IPS-18c (cell line): ENCODE measurements around the gene FAM167B.
"Not testable (repeated sequence)": the region's sequence is repeated elsewhere in the genome, so short reads cannot be mapped to it uniquely, and the experiment has no call there.

Experiments used
- H3K4me3 ChIP-seq: 2 replicates; pipeline ENCODE4 v1.7.0; 2013; ENCODE audit warnings: low read depth, mild to moderate bottlenecking, low read length, moderate library complexity; ENCODE audit not compliant: insufficient read depth
- H3K9me3 ChIP-seq: one replicate; pipeline ENCODE4 v1.6.1; 2013; ENCODE audit warnings: mild to moderate bottlenecking, low read length, moderate library complexity; ENCODE audit not compliant: control insufficient read depth, insufficient read depth

The FAM167B gene

GRCh38 chr1:32274646-32275340 is 27.8 kb downstream of the FAM167B start:
- Histone ChIP-seq H3K4me3 (peak overlapping the region; percentile 32), H3K9me3 (no peaks in the 10 kb centered on the region)

DNA sequence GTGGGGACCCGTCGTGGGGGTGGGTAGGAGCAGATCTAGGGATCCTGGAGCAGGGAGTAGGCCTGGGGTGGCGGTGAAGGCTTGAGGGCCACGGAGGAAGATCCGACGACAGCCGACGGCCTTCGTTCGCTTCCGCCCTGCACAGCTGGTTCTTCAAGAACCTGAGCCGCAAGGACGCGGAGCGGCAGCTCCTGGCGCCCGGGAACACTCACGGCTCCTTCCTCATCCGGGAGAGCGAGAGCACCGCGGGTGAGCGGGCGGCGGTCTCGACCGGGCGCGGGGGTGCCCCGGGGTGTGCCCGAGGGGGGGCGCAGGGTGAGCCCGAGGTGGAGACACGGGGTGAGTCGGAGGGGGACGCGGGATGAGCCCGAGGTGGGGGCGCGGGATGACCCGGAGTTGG is 28.4 kb downstream of the FAM167B start:
- Histone ChIP-seq H3K9me3 (no peaks in the 10 kb centered on the region), H3K4me3 (peak overlapping the region; percentile 28)

DNA sequence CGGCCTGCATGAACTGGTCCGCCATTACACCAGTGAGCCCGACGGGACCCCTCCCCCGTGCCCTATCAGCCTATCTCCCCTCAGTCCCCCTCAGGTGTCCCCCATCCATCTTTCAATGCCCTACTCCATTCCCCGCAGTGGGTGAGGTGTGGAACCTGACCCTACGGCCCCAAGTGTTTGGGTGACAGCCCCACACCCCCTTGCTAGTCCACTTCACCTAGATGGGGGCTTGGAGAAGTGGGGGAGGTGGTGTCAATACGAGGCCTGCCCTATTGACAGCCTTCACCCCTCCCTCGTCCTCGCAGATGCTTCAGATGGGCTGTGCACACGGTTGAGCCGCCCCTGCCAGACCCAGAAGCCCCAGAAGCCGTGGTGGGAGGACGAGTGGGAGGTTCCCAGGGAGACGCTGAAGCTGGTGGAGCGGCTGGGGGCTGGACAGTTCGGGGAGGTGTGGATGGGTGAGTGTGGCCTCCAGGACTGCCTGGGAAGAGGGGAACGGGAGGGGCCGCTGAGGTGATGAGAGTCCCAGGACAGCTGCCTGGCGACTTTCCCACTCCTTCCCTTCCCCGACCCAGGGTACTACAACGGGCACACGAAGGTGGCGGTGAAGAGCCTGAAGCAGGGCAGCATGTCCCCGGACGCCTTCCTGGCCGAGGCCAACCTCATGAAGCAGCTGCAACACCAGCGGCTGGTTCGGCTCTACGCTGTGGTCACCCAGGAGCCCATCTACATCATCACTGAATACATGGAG is 29.2 kb downstream of the FAM167B start:
- no peak overlapping the region for H3K4me3 ChIP-seq
- no peaks in the 10 kb centered on the region for H3K9me3 ChIP-seq

DNA sequence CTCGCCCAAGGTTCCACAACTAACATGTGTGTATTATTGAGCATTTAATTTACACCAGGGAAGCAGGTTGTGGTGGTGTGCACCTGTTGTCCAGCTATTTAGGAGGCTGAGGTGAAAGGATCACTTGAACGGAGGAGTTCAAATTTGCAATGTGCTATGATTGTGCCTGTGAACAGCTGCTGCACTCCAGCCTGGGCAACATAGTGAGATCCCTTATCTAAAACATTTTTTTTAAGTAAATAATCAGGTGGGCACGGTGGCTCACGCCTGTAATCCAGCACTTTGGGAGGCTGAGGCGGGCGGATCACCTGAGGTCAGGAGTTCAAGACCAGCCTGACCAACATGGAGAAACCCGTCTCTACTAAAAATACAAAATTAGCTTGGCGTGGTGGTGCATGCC is 37.8 kb downstream of the FAM167B start:
- H3K9me3 ChIP-seq, H3K4me3 ChIP-seq: not testable (repeated sequence)

DNA sequence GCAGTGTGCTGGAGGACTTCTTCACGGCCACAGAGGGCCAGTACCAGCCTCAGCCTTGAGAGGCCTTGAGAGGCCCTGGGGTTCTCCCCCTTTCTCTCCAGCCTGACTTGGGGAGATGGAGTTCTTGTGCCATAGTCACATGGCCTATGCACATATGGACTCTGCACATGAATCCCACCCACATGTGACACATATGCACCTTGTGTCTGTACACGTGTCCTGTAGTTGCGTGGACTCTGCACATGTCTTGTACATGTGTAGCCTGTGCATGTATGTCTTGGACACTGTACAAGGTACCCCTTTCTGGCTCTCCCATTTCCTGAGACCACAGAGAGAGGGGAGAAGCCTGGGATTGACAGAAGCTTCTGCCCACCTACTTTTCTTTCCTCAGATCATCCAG is 38.6 kb downstream of the FAM167B start:
- no peak overlapping the region for H3K4me3 ChIP-seq

DNA sequence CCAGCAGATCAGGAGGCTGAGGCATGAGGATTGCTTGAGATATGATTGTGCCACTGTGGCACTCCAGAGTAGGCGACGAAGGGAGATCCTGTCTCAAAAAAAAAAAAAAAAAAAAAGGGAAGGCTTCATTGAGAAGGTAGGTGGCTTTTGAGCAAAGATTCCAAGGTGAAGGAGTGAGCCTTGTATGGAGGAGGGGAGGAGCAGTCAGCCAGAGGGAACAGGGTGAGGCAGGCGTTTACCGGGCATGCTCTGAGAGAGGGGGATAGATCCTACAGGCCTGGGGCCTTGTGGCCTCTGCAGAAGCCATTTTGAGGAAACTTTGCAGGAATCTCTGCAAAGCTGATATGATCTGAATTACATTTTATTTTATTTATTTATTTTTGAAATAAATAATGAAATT is 39.7 kb downstream of the FAM167B start:
- H3K4me3 ChIP-seq: no peak overlapping the region
- H3K9me3 ChIP-seq: no peaks in the 10 kb centered on the region

More for the DNA sequence above, 38.6 kb downstream of the FAM167B start:
- no peaks in the 10 kb centered on the region for H3K9me3 ChIP-seq

GRCh38 chr1:32289256-32289655 is 42.2 kb downstream of the FAM167B start:
- Histone ChIP-seq H3K4me3 (no peak overlapping the region), H3K9me3 (peaks cover 2% of the 10 kb centered on the region)

DNA sequence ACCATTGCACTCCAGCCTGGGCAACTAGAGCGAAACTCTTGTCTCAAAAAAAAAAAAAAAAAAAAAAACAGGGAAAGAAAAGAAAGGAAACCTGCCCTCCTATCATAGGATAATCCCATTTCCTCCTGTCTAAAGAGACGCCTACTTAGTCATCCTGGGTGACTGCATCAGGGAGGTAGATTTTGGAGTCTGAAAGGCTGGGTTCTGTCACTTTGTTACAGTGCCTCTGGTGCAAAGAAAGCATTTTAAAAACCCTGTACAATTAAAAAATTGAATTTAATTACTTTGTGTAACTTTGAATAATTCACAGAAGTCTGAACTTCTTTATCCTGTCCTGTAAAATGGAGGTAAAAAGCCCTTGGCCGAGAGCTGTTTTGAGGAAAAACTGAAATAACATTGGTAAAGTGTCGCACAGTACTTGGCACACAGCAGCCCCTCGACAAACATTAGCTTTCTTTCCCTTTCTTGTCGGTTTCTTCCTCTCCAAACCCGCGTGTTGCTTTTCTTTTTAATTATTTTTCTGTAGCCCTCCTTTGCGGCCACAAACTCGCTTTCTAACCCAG is 44.2 kb downstream of the FAM167B start:
- H3K9me3 ChIP-seq: peaks cover 2% of the 10 kb centered on the region
- H3K4me3 ChIP-seq: peak overlapping the region; percentile 98; the same call in 1 of the 2 replicates

DNA sequence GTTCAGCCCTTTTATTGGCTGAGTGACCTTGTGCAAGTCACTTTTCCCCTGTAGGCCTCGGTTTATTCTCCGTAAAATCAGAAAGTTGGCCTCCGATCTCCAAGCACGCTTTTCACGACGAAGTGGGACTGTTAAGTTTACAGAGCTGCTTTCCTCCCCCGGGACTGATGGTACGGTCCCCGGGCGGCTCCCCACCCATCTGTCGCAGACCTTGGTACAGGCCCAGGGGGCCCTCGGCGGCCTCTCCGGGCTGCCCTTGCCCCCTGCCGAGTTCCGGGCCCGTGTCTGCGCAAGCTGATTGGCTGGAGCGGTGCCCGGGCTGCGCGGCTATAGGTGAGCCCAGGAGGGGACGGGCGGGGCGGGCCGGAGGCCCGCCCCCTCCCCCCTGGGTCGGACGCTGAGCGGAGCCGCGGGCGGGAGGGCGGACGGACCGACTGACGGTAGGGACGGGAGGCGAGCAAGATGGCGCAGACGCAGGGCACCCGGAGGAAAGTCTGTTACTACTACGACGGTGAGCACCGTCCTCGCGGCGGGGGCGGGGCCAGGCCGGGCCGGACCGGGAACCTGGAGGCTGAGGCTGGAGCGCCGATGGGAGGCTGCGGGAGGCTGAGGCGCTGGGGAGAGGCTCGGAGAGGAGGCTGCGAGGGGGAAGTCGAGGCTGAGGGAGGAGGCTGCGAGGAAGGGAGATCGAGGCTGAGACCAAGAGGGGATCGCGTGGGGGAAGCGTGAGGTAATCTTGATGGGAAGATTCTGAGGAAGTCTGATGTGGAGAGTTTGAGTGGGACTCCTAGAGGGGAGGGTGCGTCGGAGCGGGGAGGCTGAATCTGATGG is 44.9 kb downstream of the FAM167B start, which contains the start of gene HDAC1:
HDAC1 (plus strand) TSS at position 376 of the 831 bp plus-strand sequence; CDS start at position 463, 87 bp downstream.
- H3K4me3 ChIP-seq: peak within 1 kb of the TSS; percentile 98
- H3K9me3 ChIP-seq: peaks cover 2% of the 10 kb centered on the region

DNA sequence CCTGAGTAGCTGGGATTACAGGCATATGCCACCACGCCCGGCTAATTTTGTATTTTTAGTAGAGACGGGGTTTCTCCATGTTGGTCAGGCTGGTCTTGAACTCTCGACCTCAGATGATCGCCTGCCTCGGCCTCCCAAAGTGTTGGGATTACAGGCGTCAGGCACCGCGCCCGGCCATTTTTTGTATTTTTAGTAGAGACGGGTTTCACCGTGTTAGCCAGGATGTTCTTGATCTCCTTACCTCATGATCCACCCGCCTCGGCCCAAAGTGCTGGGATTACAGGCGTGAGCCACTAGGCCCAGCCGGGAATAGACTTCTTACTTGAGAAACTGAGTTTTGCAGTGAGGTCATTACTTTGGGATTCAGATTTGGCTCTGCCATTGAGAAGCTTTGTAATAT is 51.2 kb downstream of the FAM167B start:
- not testable (repeated sequence) for H3K4me3 ChIP-seq, H3K9me3 ChIP-seq
